ENCODE measurements around the gene IPCEF1.
"Not testable (repeated sequence)": the region's sequence is repeated elsewhere in the genome, so short reads cannot be mapped to it uniquely, and the experiment has no call there.

IPCEF1 gene

DNA sequence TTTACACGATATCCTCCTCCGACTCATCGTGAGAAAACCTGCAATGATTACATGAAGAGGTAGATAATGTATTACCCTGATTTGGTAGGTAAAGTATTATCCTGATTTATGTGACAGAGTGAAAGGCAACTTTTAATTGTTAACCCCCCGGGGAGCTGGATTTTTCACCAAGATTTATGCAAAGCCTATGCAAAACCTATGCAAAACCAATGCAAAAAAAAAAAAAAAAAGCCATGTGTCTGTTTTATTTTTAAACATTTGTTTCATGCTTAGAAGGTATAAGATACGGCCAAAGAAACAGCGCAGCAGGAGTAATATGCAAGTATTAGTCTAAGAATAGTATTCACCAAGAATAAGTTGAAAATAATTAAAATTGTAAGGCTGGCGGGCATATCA, 109.9 kb downstream of the IPCEF1 start:
- no peak for DNase-seq (ENCODE audit: low read depth in 2 of 2)

DNA sequence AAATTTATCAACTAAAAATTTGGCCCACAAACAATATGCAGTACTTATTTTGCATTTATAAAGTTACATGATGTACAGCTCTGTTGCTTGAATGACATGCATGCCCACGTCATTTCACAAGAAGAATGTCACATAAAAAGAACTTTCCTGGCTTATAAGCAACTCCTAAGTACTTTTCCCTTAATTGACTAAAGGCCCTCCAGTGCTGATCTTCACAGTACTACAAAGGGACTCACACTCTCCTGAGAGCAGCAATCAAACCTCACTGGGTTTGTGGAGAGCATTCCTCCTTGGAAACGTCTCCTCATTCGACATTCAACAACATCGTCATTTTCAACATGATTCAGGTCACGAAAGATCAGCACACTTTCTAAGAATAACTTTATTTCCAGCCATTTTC, 111.1 kb downstream of the IPCEF1 start:
- DNase-seq (ENCODE audit: low read depth in 2 of 2): no peak

DNA sequence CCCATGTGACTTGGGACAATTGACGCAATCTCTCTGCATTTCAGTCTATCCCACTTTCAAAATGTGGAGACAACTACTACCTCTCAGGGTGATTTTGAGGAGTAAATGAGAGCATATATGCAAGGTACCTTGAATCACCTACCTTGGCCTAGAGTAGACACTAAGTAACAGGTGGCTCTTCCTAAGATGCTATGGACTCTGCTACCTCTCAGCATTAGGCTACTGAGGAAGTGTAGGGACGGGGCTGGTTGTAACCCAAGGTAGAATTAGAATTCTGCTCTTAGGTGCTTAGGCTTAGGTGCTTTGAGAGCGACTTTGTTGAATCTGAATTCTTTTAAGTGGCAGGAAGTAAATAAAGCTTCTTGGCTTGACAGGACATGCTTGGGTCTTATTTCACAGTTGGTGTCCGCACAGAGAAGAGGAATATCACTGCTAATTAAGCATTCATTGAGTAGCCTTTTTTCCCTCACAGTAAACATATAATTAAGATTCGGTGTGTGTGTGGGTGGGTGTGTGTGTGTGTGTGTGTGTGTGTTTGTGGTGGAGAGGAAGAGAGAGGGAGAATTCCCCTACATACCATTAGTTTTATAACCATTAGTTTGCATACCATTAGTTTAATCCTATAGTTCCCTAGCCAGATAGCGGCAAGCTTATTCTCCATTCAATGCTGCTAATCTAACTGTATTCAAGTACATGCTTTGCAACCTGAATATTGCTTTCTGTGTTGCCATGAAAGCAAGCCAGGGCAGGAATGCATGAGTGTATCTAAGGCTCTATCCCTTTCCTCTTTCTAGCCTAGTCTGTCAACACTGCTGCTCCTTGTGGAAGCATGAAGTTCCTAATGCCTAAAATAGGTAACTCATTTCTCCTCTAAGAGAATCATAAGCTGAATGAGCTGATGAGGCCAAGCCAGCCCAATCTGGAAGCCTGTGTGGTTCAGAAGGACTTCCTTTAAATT, 112.5 kb downstream of the IPCEF1 start:
- no peak for DNase-seq (ENCODE audit: low read depth in 2 of 2)

DNA sequence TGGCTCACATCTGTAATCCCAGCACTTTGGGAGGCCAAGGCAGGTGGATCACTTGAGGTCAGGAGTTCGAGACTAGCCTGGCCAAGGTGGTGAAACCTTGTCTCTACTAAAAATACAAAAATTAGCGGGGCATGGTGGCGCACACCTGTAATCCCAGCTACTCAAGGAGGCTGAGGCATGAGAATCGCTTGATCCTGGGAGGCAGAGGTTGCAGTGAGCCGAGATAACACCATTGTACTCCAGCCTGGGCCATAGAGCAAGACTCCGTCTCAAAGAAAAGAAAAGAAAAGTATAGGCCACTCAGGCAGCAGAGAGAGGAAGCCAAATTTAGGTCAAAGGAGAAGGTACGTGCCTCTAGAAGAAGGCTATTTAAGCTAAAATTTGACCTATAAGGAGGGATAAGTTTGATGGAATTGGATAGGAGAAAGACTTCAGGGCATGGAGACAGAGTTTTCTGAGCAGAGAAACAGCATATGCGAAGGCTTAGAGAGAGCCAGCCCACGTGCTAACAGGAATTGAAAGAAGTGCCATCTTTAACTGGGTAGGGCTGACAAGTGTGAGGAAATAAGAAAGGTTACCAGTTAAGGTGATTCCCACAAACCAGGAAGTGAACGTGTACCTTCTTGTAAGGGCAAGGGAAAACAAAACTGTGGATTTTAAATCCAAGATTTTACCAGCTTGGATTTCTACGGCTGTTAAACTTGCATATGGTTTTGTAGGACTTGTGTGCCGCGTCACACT, 113.8 kb downstream of the IPCEF1 start:
- no peak for DNase-seq (ENCODE audit: low read depth in 2 of 2)

DNA sequence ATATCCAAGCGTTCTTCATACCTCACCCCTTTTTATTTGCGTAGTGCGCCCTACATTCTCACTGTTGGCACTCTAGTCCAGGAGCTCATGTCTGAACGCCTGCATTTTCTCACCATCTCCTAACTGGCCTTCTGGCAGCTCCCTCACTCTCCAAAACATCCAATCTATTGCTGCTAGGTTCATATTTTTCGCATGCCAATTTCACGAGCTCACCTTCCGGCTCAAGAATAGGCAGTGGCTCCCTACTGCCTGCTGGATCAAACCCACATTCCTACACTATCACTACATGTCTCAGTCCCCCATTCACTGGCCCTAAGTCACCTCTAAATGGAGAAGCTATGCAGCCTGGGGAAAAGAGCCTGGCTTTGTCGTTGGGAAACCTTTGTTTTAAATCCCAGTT, 115.0 kb downstream of the IPCEF1 start:
- no peak for DNase-seq (ENCODE audit: low read depth in 2 of 2)

DNA sequence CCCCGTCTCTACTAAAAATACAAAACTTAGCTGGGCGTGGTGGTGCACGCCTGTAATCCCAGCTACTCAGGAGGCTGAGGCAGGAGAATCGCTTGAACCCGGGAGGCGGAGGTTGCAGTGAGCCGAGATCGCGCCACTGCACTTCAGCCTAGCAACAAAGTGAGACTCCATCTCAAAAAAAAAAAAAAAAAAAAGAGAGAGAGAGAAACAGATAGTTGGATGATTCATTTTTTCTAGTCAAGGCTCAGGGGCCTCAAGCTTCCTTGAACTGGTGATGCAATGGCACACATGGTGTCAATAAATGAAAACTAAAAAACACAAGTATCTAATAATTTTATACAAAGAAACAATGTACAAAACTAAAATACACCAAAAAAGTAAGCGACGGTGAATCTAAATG, 115.5 kb downstream of the IPCEF1 start:
- DNase-seq (ENCODE audit: low read depth in 2 of 2): not testable (repeated sequence)

DNA sequence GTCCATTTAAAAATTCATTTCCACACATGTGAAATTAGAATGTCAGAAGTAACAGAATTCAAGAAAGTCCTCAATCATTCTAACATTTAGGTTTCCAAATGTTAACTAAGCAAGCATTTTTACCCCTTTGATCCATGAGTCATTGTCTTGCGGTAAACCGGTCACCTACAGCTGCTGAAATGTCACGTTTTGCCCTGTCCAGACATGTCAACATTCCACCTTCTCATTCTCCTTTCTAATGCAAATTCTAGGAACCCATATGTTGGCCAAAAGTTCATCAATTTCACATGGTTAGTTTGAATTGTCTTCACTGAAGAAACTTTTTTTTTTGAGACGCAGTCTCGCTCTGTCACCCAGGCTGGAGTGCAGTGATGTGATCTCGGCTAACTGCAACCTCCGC, 117.2 kb downstream of the IPCEF1 start:
- DNase-seq (ENCODE audit: low read depth in 2 of 2): no peak

DNA sequence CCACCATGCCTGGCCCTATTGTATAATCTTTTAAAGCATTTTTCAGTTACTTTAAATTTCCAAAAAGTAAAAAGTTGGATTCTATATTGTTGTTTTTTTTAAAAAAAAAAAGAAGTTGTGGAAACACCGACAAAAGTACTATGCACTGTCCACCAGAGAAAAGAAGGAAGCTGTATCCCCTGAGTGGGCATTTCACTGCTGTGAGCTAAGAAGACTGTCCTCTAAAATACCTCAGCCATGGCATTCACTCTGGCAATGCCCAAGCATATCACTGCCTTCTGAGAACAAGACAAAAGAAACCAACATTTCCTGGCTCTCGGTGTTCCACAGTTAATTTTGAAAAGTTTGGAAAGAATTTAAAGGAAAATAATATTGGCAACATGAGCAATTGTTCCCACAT, 117.8 kb downstream of the IPCEF1 start:
- no peak for DNase-seq (ENCODE audit: low read depth in 2 of 2)

DNA sequence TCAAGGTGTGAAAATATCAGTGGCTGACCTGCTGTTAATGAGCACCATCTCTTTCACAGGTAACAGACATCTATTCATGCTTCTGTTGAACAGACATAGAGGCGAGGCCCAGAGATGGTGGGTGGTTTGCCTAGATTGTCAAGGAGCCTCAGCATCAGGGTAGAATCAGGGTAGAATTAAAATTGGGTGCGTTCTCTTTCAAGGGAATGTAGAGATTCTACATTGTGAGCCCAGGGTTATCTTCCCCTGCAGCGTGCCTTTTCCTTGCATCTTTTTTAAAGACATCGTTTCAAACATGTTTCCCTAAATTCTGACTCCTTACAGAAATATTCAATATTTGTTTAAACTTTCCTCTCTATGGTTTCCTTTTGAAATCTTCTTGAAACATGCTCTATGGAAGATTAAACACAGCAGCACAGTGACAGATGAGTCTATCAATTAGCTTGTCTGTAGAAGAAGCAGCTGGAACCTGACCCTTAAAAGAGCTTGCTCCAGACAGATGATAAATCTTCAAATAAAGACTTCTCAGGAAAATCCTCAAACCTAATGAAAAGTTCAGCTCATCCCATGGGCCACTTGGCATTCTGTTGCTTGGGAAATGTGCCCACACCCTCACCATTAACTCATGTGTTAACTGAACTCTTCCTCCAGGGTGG, 119.8 kb downstream of the IPCEF1 start:
- DNase-seq (ENCODE audit: low read depth in 2 of 2): no peak

DNA sequence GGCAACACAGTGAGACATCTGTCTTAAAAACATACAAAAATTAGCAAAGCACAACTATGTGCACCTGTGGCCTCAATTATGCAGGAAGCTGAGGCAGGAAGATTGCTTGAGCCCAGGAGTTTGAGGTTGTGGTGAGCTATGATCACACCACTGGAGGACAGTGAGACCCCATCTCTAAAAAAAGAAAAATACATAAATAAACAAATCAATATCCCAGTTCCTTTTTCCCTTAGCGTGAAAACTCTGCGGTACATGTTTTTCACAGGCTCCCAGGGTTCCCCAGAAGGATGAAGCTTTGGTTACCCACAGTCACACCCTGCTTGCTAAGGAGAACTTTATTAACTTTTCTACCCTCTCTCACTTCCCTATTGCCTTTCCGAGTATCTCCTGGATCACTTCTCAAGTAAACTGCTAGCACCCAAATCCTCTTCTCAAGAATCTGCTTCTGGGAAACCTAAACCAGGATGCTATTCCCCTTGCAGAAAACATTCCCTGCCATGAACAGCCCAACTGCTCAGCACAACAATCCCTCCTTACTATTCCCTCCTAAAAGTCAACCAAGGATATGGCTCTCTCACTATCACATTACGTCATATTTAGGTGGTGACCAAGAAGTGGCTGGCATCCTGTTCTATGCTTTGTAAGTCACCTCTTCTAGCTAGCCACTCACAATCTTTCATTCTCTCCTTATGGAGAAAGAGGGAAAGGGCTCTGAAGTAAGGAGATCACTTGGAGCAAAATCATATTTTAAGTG, 122.4 kb downstream of the IPCEF1 start:
- no peak for DNase-seq (ENCODE audit: low read depth in 2 of 2)

DNA sequence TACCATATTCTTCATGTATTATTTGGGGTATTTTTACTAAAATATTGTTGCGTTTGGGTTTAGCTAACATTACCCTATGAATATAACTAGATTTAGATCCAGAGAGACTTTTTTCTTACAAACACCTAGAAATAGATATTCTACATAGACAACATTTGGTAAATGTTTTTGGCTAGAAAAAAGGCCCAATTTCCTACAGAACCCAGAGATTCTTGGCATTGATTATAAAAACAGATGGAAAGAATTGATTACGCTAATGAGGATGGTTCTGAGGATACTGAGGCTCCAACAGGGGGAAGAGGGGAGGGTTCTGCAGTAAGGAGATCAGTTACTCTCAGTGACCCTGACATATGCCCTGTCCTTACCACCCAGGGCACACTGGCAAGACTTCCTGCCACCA, 123.2 kb downstream of the IPCEF1 start:
- no peak for DNase-seq (ENCODE audit: low read depth in 2 of 2)

DNA sequence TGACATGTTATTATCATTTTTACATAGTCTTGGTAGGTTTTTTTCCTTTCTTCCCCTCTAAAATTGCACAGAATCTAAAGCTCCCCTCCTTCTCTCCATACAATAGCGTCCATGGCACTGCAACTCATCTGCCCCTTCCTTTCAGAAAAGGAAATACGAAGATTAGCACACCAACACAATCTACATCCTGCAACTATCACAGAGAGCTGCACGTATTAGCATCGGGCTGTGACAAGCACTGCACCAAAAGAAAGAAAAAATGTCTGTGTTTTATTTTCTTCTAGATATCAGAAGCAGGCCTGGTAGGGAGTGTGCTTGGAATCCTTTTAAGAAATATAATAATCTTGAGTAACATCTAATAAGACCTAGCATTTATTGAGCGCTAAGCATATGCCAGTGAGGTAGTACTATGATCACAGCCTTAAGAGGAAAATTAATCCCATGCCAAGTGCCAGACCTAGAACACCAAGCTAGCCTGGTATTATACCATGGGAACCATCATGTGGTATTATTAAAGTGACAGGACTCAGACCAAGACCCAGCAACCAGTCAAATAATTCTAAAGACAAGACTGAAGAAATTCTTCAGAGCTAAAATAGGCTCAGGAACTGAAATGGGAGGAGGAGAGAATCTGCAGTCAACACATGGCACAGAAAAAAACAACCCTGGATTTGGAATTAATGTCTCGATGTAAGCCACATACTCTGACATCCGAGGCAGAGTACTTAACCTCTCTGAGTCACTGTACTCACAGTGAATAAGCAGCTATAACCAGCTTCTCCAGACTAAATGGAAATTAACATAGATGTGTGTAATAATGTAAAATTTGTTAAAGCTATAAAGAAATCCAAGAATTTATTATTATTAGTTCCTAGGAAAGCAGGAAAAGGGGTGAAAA, 124.3 kb downstream of the IPCEF1 start:
- DNase-seq (ENCODE audit: low read depth in 2 of 2): no peak

DNA sequence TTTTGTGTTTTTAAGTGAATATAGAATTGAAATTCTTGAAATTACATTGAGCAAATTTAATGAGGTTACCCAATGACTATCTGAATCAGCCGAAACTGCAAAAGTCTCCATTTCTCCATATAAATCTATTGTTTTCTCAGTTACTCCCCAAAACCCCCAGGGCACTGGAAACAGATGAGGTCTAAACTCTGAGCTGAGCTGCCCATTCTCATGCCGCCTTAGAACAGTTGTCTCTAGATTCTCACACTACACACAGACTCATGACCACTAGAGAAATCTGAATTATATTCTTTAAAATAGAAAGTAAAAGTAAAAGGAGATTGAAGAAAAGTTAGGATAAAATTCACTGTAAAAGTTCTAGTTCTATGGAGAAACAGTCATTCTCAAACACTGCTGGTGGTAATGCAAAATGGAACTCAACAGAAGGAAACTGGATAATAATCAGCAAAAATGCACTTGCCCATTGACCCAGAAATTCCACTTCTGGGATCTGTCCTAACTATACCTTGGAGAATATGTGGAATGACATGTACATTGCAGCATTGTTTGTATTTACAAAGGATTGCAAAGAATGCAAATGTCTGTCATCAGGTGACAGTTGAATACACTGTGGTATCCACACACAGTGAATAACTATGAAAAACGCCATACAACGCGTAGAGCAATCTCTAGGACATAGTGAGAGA, 125.5 kb downstream of the IPCEF1 start:
- DNase-seq (ENCODE audit: low read depth in 2 of 2): no peak

DNA sequence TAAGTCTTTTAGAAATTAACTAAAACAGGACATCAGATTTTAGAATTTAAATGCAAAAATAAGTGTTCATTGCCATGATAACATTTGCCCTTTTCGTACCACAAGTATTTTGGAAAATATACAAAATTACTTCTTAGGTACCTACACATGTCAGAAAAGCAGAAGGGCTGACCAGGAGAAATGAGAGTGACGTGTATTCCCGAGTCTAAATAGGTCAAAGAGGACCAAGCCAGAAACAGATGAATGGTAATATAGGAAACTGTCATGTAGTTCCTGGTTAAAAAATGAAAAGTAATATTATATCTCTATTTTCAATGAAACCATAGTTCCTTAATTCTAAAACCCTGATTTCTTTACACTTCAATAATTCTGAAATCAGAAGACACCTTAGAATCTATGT, 126.2 kb downstream of the IPCEF1 start:
- no peak for DNase-seq (ENCODE audit: low read depth in 2 of 2)

DNA sequence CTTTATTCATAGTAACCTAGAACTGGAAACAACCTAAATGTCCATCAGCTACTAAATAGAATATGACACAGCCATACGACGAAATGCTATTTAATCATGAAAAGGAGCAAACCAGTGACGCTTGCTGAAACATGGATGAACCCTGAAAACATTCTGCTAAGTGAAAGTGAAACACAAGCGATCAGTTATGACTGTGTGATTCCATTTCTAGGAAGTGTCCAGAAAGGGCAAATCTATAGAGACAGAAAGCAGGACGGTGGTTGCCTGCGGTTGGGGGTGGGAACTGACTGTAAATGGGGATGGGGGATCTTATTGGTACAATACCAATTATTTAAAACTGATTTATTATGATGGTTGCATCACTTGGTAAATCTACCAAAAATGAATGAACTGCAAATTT, 126.8 kb downstream of the IPCEF1 start:
- peak in 1 of 2 donors; percentile 30 for DNase-seq (ENCODE audit: low read depth in 2 of 2)

DNA sequence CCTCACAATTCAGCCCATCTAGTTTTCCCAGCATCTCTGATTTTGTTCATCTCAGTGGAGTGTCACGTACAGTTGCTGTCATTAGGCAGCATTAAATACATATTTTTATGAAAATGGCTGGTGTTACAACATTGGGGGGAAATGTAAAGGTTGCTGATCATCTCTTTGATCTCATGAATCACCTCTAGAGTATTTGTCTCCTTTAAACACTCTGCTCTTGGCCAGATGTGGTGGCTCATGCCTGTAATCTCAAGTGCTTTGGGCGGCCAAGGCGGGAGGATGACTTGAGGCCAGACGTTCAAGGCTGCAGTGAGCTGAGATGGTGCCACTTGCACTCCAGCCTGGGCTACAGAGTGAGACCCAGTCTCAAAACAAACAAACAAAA, 128.1 kb downstream of the IPCEF1 start:
- DNase-seq (ENCODE audit: low read depth in 2 of 2): no peak

DNA sequence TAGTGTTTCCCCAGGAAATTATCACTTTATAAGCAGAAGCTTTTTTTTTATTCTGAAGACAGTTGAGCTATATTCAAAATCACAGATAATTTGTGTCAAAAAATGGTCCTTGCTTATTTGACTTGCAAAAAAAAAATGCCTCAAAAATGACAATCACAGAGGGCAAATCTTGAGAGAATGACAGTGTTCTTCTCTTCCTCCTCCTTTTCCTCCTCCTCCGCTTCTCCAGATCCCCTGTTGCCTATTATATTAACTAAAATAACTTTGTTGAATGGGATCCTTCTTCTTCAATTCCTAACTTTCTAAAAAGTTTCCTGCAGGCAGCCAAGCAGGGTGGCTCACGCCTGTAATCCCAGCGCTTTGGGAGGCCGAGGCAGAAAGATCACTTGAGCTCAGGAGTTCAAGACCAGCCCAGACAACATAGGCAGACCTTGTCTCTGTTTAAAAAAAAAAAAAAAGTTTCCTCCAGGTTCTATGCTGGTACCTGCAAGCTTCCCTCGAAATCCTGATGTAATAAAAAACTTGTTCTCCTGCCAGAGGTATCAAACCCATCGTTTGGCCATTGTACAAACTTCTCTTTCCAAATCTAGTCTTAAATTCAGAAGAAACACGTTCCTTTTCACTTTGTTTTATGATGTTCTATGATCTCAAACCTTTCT, 128.6 kb downstream of the IPCEF1 start:
- DNase-seq (ENCODE audit: low read depth in 2 of 2): no peak

DNA sequence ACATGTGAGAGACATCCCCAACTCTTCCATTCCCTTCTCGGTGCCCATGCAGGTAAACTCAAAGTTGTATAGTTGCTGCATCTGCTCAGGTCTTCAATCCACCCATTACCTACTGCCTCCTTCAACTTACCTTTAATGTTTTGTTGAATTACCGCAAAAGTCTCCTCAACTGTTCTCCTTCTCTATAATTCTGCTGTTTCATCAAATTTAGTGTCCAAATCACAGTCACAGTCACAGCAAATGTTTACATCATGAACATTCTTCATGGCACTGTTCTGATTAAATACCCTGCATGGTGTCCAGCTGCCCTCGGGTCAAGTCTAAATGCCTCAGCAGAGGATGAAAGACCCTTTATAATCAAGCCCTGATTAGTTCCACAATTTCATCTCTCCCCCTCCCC, 130.1 kb downstream of the IPCEF1 start:
- DNase-seq (ENCODE audit: low read depth in 2 of 2): no peak

DNA sequence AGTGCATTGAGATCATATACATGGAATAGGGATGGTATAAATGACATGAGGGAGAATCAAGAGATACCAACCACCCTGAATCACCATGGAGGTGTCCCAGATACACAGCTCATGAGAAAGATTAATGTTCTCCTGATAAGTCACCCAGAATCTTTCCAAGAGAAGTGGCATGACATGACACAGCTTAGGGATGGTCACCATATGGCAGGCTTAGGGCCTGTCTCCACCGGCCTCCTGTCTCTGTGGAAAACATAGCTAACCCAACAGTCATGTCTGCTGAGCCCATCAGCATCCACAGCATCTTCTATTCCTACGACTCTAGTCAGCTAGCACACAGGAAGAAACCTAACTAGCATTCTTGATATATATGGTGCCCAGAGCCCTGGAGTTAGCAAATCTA, 133.3 kb downstream of the IPCEF1 start:
- no peak for DNase-seq (ENCODE audit: low read depth in 2 of 2)

DNA sequence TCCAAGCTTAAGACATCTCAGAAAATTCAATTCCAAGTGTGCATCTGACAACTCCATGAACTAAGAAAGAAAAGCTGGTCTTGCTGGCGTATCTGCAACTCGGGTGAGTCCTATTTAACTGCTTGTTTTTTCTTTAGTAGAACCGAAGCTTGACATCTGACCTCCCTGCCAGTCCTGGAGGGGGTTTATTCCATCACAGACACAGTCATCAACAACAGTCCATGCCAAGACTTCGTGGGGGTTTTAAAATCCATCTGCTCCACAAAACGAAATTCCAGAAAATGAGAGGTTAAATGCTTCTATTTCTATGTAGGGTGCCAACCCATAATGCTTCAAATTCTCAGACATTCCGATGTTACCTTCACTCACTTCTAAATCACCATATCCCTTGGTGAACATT, 133.9 kb downstream of the IPCEF1 start:
- DNase-seq (ENCODE audit: low read depth in 2 of 2): no peak
